SIG-M5 treated with dmso at 0.1 percent for 504 hours (cell line): ENCODE data around the gene TSPYL2.

Source experiments
- DNase-seq: peaks from one replicate; lab custom pipeline; 2025; ENCODE audit not compliant: unreplicated experiment; lab: John Stamatoyannopoulos, UW

The TSPYL2 gene

GRCh38 chrX:53116101-53116500 is 33.9 kb downstream of the TSPYL2 start:
- no peak for DNase-seq

DNA sequence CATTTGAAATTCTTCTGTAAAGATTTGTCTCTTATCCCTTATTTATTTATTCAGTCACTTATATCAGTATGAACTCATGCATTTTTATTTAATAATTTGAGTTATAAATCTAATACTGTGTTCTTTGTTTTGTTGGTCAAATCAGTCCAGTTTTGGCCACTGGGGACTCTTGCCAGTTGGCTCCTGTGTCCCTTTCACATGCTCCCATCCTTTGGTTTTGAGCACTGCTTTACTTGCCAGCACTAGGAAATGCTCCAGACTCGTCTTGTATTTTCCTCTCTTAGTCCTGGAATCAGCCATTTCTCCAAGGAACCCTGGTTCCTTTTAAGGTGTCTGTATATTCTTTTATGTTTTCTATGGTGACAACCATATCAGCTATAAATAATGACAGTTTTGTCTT is 39.8 kb downstream of the TSPYL2 start:
- no peak for DNase-seq

- DNase-seq = no peak
Measured at GRCh38 chrX:53125506-53125905, 43.3 kb downstream of the TSPYL2 start.

DNA sequence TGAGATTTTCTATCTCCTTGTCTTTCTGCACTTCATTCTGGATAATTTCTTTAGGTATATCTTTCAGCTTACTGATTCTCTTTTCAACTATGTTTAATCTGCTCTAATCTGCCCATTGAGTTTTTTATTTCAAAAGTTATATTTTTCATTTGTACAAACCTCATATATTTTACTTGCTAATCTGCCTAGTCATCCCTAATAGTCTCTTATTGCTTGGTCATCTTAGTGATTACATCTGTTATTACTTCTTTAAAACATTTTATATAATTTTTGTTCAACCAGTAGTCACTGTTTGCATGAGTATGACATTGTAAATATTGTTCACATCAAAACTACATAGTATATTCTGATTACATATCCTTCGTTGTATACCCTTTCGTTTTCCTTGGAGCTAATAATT is 44.2 kb downstream of the TSPYL2 start:
- no peak for DNase-seq

DNA sequence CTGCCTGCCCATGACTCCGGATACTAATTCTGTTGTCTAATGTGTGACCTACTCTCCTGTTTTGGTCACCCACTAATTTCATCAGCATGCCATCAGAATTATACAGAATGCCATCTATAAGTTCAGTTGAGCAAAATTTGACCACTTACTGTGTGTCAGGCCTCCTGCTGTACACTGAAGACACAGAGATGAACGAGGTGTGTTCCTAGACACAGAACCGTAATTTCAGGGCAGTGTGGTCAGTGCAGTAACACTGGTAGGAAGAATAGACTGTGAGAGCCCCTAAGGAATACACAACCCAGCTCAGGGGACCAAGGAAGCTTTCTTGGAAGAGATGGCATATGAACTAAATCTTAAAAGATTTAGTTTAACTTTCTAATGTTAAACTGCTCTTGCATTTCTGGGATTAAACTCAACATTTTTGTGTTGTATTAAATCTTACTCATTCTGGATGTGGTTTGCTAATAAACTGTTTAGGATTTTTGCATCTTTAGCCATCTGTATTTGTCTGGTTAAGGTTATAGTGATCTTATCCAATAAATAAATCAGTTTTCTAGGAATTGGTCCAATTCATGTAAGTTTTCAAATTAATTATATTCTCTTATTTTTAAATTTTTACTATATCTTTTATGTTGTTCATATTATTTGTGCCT is 46.1 kb downstream of the TSPYL2 start:
- DNase-seq = no peak

- no peak for DNase-seq
Measured at GRCh38 chrX:53133400-53133799, 51.2 kb downstream of the TSPYL2 start.

GRCh38 chrX:53135581-53135980 is 53.4 kb downstream of the TSPYL2 start:
- no peak for DNase-seq
